Esophagus muscularis mucosa (tissue), 4 donors: ENCODE data around the gene GPR87. TPM values are rescaled to one million over a fixed set of nuclear protein-coding genes. Genes with fewer than 3 reads are reported as not detected.

ENCODE experiments used
- DNase-seq: peaks from one replicate; pipeline ENCODE4 v3.0.0-alpha.2; 2017; ENCODE audit errors: extremely low spot score
- H3K27ac ChIP-seq, 4 donors: fragments of 200-600 bp; sonication (generic); replicated peaks in 1 of 4; 1 replicate in 3 of 4; 2 replicates in 1 of 4; pipeline ENCODE4 v1.5.1; 2016 to 2019; ENCODE audit warnings: mild to moderate bottlenecking in 1 of 4
- H3K27me3 ChIP-seq, 4 donors: fragments of 200-600 bp; sonication (generic); one replicate each; pipeline versions ENCODE4 v1.5.1 to v1.6.0; 2016 to 2019
- H3K36me3 ChIP-seq, 4 donors: fragments of 200-600 bp; sonication (generic); one replicate each; pipeline ENCODE4 v1.5.1; 2016 to 2019
- H3K4me1 ChIP-seq, 4 donors: fragments of 200-600 bp; sonication (generic); one replicate each; pipeline ENCODE4 v1.5.1; 2016 to 2019
- H3K4me3 ChIP-seq, 4 donors: fragments of 200-600 bp; sonication (generic); 1 replicate in 2 of 4; 2 replicates in 2 of 4; pipeline ENCODE4 v1.5.1; 2016 to 2019; ENCODE audit warnings: mild to moderate bottlenecking in 4 of 4, moderate library complexity in 1 of 4
- H3K9me3 ChIP-seq, 4 donors: fragments of 200-600 bp; sonication (generic); 1 replicate in 3 of 4; 2 replicates in 1 of 4; pipeline ENCODE4 v1.5.1; 2016 to 2019
- EP300 ChIP-seq: sonication (generic); formaldehyde crosslinking; IDR thresholded peaks from one replicate; pipeline ENCODE4 v1.6.1; 2017; ENCODE audit warnings: antibody characterized with exemption
- POLR2A ChIP-seq: fragments of 450-650 bp; IDR thresholded peaks from one replicate; pipeline ENCODE4 v1.6.1; 2017; ENCODE audit warnings: antibody characterized with exemption, moderate library complexity, mild to moderate bottlenecking, low read depth
- POLR2AphosphoS5 ChIP-seq, 2 donors: sonication (generic); formaldehyde crosslinking; IDR thresholded peaks; one replicate each; pipeline ENCODE4 v1.6.1; 2017; ENCODE audit warnings: antibody characterized with exemption in 2 of 2
- WGBS: methylation state at CpG from one replicate; pipeline ENCODE4 v1.1.5; 2018; 5-methylcytosine and 5-hydroxymethylcytosine counted together
- intact Hi-C: fragments of 100-400 bp; cut with DNase I; formaldehyde crosslinking; loops from one replicate; pipeline ENCODE4 v1.15.1; 2023
- total RNA-seq, 4 donors: library from RNA; depleted of rRNA; stranded (reverse); fragments of >200 nt; gene quantifications; one replicate each; pipeline versions ENCODE4 v1.1.0 to v1.2.1, GENCODE V29; 2016
- TF ChIP-seq, protein P1 (sequence below), 3 experiments: fragments of 200-600 bp in 2 of 3; fragments of 450-650 bp in 1 of 3; sonication (generic) in 2 of 3; IDR thresholded peaks; one replicate each; pipeline ENCODE4 v1.5.1; 2017 to 2019; ENCODE audit warnings: antibody characterized with exemption in 3 of 3, mild to moderate bottlenecking in 2 of 3, moderate library complexity in 1 of 3

Gene GPR87
- total RNA-seq, 4 donors from 2014 or later = not detected

DNA sequence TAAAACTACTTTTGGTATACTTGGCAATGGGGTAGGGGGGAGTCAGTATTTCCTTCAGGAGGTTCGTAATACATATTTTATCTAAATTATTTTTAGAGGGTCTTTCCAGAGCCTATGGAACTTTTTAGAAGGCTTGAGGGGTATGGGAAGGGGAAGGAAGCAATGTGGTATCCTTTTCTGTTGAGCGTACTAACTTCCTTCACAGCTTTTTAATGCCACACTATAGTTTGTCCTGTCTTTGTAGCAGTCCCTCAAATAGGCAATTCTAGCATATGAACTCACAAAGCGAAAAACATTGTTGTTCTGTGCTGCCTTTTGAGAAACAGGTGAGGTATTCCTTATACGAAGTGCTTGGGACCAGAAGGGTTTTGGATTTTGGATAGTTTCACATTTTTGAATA lies 35.0 kb upstream of the GPR87 start:
- Histone ChIP-seq H3K27ac (no peak overlapping the region), H3K4me3 (no peak overlapping the region), H3K4me1 (no peaks in the 10 kb centered on the region), H3K36me3 (no peaks in the 10 kb centered on the region), H3K9me3 (no peaks in the 10 kb centered on the region), H3K27me3 (no peaks in the 10 kb centered on the region)
- WGBS = 86% methylated on average over 4 of the region's 4 CpGs
- TF ChIP-seq EP300 (no peak), POLR2AphosphoS5 (IDR thresholded peaks at IDR 0.05) (no peak)
- DNase-seq = no peak
- intact Hi-C loops = no loop called here

- H3K36me3 ChIP-seq = no peaks in the 10 kb centered on the region
- TF ChIP-seq POLR2A (no peak), EP300 (no peak), POLR2AphosphoS5 (IDR thresholded peaks at IDR 0.05) (no peak)
- TF ChIP-seq, protein P1, sequence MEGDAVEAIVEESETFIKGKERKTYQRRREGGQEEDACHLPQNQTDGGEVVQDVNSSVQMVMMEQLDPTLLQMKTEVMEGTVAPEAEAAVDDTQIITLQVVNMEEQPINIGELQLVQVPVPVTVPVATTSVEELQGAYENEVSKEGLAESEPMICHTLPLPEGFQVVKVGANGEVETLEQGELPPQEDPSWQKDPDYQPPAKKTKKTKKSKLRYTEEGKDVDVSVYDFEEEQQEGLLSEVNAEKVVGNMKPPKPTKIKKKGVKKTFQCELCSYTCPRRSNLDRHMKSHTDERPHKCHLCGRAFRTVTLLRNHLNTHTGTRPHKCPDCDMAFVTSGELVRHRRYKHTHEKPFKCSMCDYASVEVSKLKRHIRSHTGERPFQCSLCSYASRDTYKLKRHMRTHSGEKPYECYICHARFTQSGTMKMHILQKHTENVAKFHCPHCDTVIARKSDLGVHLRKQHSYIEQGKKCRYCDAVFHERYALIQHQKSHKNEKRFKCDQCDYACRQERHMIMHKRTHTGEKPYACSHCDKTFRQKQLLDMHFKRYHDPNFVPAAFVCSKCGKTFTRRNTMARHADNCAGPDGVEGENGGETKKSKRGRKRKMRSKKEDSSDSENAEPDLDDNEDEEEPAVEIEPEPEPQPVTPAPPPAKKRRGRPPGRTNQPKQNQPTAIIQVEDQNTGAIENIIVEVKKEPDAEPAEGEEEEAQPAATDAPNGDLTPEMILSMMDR (IDR thresholded peaks at IDR 0.05) = no peak
- intact Hi-C loops = no loop called here
- H3K27ac ChIP-seq = no peak overlapping the region
- no peaks in the 10 kb centered on the region for H3K27me3 ChIP-seq
- H3K4me3 ChIP-seq = no peak overlapping the region
- H3K4me1 ChIP-seq = peaks cover 0 to 3% (median under 1%) of the 10 kb centered on the region in 4 donors
- 100% methylated on average over 1 of the region's 1 CpG for WGBS
- no peak for DNase-seq
- no peaks in the 10 kb centered on the region for H3K9me3 ChIP-seq
Measured at GRCh38 chr3:151351219-151351618, 34.6 kb upstream of the GPR87 start.

DNA sequence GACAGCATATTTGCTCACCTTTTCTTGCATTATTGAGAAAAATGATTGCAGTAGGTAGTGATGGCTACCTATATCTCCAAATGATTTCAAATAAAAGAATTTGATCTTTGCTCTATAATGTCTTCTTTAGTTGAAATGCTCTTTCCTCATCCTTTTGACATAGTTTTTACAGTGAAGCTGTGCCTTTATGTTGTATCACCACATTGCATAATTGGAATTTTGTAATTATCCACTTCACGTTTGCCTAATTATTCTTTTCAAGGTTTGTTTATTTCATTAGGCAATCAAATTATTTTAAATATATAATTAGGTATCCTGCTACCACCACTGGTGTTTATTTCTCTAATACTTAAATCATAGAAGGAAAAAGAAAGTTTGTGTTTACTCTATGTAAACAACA lies 34.0 kb upstream of the GPR87 start:
- no peaks in the 10 kb centered on the region for H3K36me3 ChIP-seq
- no peaks in the 10 kb centered on the region for H3K9me3 ChIP-seq
- no peak overlapping the region for H3K4me3 ChIP-seq
- H3K4me1 ChIP-seq = peaks cover 0 to 8% (median 3%) of the 10 kb centered on the region in 4 donors
- 79% methylated on average over 1 of the region's 1 CpG for WGBS
- TF ChIP-seq, protein P1 (IDR thresholded peaks at IDR 0.05) = no peak
- TF ChIP-seq POLR2A (no peak), EP300 (no peak), POLR2AphosphoS5 (IDR thresholded peaks at IDR 0.05) (no peak)
- no peaks in the 10 kb centered on the region for H3K27me3 ChIP-seq
- intact Hi-C loops = no loop called here
- DNase-seq = no peak
- H3K27ac ChIP-seq = no peak overlapping the region

DNA sequence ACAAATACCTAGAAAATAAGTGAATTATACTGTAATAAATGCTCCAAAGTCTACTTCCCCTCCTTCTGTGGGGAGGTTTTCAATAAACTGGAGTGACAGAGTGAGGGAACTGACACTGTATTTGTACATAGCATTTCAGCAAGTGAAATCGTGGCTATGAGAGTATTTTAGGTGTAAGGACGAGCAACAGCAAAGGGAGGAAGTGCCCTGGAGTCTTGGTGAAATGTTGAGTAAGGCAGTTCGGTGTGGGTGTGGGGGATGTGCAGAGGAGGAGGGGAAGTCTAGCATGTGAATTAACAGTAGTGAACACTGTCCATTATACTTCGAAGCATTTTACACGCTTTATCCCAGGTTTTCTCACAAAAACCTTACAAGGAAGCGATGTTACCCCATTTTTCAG lies 30.8 kb upstream of the GPR87 start:
- intact Hi-C loops = no loop called here
- H3K27me3 ChIP-seq = no peaks in the 10 kb centered on the region
- peaks cover 0 to 12% (median 6%) of the 10 kb centered on the region in 4 donors for H3K4me1 ChIP-seq
- H3K36me3 ChIP-seq = no peaks in the 10 kb centered on the region
- no peaks in the 10 kb centered on the region for H3K9me3 ChIP-seq
- H3K27ac ChIP-seq = no peak overlapping the region
- 72% methylated on average over 6 of the region's 6 CpGs for WGBS
- TF ChIP-seq, protein P1 (IDR thresholded peaks at IDR 0.05) = no peak
- TF ChIP-seq POLR2AphosphoS5 (IDR thresholded peaks at IDR 0.05) (no peak), POLR2A (no peak), EP300 (no peak)
- H3K4me3 ChIP-seq = no peak overlapping the region
- DNase-seq = no peak

DNA sequence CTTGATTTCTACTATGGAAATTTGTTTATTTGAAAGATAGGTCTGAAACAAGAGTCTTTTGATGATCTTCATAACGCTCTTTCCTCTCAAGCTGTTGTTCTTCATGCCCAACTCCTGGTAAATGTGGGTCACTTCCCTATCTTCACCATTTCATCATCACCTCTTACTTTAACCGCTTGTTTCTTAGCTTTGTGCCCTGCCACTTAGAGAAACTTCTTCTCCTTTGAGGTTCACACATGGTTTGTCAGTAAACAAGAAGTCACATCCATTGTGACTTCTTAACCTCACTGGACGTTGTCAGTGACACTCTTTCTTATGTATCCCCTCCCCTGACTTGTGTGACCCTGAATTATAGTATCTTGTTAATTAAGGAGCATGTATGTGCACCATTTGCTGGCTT lies 29.7 kb upstream of the GPR87 start:
- TF ChIP-seq, protein P1 (IDR thresholded peaks at IDR 0.05) = no peak
- TF ChIP-seq POLR2AphosphoS5 (IDR thresholded peaks at IDR 0.05) (no peak), POLR2A (no peak), EP300 (no peak)
- intact Hi-C loops = no loop called here
- Histone ChIP-seq H3K27me3 (no peaks in the 10 kb centered on the region), H3K9me3 (no peaks in the 10 kb centered on the region), H3K4me3 (peak overlapping the region in 2 of 4 donors; percentile 29), H3K4me1 (peaks cover 0 to 12% (median 6%) of the 10 kb centered on the region in 4 donors), H3K27ac (peak overlapping the region; percentile 5 to 76 (median 58)), H3K36me3 (no peaks in the 10 kb centered on the region)
- DNase-seq = no peak
- 85% methylated on average over 3 of the region's 3 CpGs for WGBS
